ENCODE results near the gene XPO6. TPM values are rescaled to one million over a fixed set of nuclear protein-coding genes. Genes with fewer than 3 reads are reported as not detected.

The XPO6 gene
- total and polyA plus RNA-seq, 4 donors: 28.0 to 103 (median 86.8) TPM

DNA sequence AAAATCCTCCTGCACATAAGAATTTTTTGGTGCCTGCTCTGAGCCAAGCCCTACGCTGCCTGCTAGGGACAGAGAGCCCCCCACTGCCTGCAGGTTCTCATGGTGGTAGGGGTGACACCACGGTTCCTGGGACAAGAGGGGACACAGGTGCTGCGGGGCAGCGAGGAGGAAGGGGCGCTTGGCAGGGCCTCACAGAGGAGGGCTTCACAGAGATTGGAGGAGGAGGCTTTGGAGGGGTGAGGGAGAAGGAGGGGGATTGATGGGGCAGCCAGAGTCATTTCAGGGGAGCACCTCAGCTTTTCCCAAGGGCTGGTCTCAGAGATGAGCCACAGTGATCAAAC lies 118.4 kb downstream of the XPO6 start:
- WGBS, 2 donors: 82 to 88% methylated on average over 5 of the region's 5 CpGs

DNA sequence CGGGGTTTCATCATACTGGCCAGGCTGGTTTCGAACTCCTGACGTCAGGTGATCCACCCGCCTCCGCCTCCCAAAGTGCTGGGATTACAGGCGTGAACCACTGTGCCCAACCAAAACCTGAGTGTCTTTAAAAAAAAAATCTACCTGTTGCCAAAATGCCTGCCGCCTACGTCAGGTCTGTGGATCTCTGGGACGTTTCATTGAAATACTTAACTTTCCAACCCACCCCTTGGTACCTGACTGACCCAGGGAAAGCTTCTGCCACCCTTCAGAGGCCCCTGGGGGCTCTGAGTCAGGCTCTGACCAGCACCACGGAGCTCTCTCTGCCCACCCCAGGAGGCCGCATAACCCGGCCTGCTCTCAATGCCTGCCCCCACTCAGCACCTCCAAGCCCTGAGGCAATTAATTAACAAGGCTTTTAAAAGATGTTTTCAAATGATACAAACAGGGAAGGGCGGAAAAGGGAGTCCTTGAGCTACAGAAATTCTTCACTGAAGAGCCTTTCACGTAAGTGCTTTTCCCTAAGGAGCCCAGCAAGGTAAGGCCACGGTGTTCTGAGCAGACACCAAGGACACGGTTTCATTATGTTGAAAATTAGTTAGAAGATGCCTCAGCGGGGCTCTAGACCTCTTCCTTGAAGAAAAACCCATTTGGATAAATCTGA lies 118.9 kb downstream of the XPO6 start:
- no peaks in the 10 kb centered on the region for H3K27me3 ChIP-seq (ENCODE audit: control insufficient read depth in 1 of 2, insufficient read depth in 2 of 2, low read length in 1 of 2)
- peak; percentile 17 to 49 for DNase-seq
- WGBS, 2 donors: 83 to 84% methylated on average over 17 of the region's 17 CpGs
- H3K9me3 ChIP-seq (ENCODE audit: control insufficient read depth, low read length): no peaks in the 10 kb centered on the region
- no peak overlapping the region for H3K27ac ChIP-seq (ENCODE audit: low read depth in 1 of 2, low read length in 2 of 2)
- no peaks in the 10 kb centered on the region for H3K36me3 ChIP-seq (ENCODE audit: control insufficient read depth in 1 of 2, insufficient read depth in 2 of 2, low read length in 1 of 2)
- no peaks in the 10 kb centered on the region for H3K4me1 ChIP-seq (ENCODE audit: control insufficient read depth in 1 of 2, insufficient read depth in 2 of 2, low read length in 2 of 2)
- ATAC-seq (ENCODE audit: low FRiP score): no peak
- H3K4me3 ChIP-seq (ENCODE audit: low read length in 2 of 2): no peak overlapping the region
- intact Hi-C loops (cut with DNase I): no loop called here

More for the DNA sequence above, 118.4 kb downstream of the XPO6 start:
- Histone ChIP-seq H3K9me3 (ENCODE audit: control insufficient read depth, low read length) (no peaks in the 10 kb centered on the region), H3K27ac (ENCODE audit: low read depth in 1 of 2, low read length in 2 of 2) (no peak overlapping the region), H3K27me3 (ENCODE audit: control insufficient read depth in 1 of 2, insufficient read depth in 2 of 2, low read length in 1 of 2) (no peaks in the 10 kb centered on the region), H3K4me1 (ENCODE audit: control insufficient read depth in 1 of 2, insufficient read depth in 2 of 2, low read length in 2 of 2) (no peaks in the 10 kb centered on the region), H3K4me3 (ENCODE audit: low read length in 2 of 2) (no peak overlapping the region), H3K36me3 (ENCODE audit: control insufficient read depth in 1 of 2, insufficient read depth in 2 of 2, low read length in 1 of 2) (peaks cover 0 to 2% of the 10 kb centered on the region in 2 donors)
- ATAC-seq (ENCODE audit: low FRiP score) (no peak), DNase-seq (peak; percentile 17 to 33)
- intact Hi-C loops (cut with DNase I): no loop called here

DNA sequence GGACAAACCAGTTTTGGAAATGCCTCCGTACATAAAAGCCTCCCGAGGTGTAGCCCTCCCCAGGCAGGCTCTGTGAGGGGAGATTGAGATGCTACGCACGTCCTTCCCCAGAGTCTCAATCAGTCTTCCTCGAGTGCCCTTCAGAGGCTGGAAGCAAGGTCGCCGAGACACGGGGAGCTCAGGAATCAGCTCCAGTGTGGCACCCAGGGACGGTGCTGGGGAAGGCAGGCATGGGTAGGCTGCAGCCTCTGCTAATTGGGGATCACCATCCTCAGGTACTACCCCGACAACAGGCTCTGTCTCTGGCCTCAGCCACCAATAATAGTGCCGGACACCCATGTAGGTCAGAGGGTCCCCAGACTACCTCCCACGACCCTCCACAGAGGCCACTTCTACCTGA lies 120.1 kb downstream of the XPO6 start:
- DNase-seq (peak; percentile 29 to 51), ATAC-seq (ENCODE audit: low FRiP score) (no peak)
- Histone ChIP-seq H3K4me3 (ENCODE audit: low read length in 2 of 2) (no peak overlapping the region), H3K27ac (ENCODE audit: low read depth in 1 of 2, low read length in 2 of 2) (no peak overlapping the region), H3K4me1 (ENCODE audit: control insufficient read depth in 1 of 2, insufficient read depth in 2 of 2, low read length in 2 of 2) (no peaks in the 10 kb centered on the region), H3K36me3 (ENCODE audit: control insufficient read depth in 1 of 2, insufficient read depth in 2 of 2, low read length in 1 of 2) (no peaks in the 10 kb centered on the region), H3K9me3 (ENCODE audit: control insufficient read depth, low read length) (no peaks in the 10 kb centered on the region), H3K27me3 (ENCODE audit: control insufficient read depth in 1 of 2, insufficient read depth in 2 of 2, low read length in 1 of 2) (no peaks in the 10 kb centered on the region)
- 79 to 83% methylated on average over 12 of the region's 12 CpGs for WGBS, 2 donors
- intact Hi-C loops (cut with DNase I): no loop called here

DNA sequence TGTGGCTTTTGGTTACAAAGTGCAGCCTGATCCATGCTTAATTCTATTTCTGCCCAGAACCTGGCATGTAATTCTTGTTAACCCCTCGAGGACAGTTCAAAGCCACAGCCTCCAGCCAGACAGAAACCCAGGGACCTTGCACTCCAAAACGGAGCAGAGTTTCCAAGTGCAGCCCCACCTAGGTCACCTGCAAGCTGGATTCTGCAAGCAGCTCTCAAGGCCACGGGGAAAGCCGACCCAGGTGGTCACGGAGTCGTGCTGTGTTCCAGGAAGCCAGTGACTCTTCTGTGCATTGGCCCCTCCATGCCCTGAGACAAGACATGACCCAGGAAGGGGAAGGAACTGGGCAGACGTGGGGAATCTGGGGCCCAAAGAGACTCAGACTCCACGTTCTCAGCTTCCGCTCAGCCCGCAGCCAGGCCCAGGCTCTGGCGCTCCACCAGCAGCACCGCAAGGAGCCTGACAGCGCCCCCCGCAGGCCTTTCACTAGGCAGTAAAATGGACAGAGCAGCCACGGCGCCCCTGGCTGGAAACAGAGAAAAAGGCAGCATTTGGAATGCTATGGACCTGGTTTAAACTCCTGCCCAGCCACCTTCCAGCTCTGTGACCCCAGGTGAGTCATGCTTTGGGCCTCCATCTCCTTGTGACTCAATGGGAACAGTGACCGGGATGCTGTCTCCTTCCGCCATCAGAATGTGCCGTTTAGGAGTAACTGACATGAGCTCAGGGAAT lies 121.0 kb downstream of the XPO6 start:
- H3K9me3 ChIP-seq (ENCODE audit: control insufficient read depth, low read length): no peaks in the 10 kb centered on the region
- ATAC-seq (ENCODE audit: low FRiP score) (no peak), DNase-seq (peak; percentile 30 to 66)
- H3K27me3 ChIP-seq (ENCODE audit: control insufficient read depth in 1 of 2, insufficient read depth in 2 of 2, low read length in 1 of 2): no peaks in the 10 kb centered on the region
- intact Hi-C loops (cut with DNase I): no loop called here
- H3K4me3 ChIP-seq (ENCODE audit: low read length in 2 of 2): no peak overlapping the region
- no peak overlapping the region for H3K27ac ChIP-seq (ENCODE audit: low read depth in 1 of 2, low read length in 2 of 2)
- no peaks in the 10 kb centered on the region for H3K4me1 ChIP-seq (ENCODE audit: control insufficient read depth in 1 of 2, insufficient read depth in 2 of 2, low read length in 2 of 2)
- 70 to 74% methylated on average over 19 of the region's 19 CpGs for WGBS, 2 donors
- H3K36me3 ChIP-seq (ENCODE audit: control insufficient read depth in 1 of 2, insufficient read depth in 2 of 2, low read length in 1 of 2): no peaks in the 10 kb centered on the region

DNA sequence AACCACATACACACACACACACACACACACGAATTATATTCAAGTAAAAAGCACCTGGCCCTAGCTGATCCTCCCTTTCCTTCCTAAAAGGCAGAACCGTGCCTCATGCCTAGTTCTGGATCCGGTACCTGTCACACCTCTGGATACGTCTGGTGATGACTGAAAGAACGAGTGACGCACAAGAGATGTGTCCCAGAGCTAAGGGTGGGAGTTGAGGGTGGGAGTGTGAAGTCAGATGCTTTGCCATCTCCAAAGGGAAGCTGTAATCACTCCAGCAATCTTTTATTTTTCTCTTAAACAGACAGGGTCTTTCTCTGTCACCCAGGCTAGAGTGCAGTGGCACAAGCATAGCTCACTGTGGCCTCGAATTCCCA lies 121.8 kb downstream of the XPO6 start:
- H3K27ac ChIP-seq (ENCODE audit: low read depth in 1 of 2, low read length in 2 of 2): no peak overlapping the region
- intact Hi-C loops (cut with DNase I): no loop called here
- no peaks in the 10 kb centered on the region for H3K4me1 ChIP-seq (ENCODE audit: control insufficient read depth in 1 of 2, insufficient read depth in 2 of 2, low read length in 2 of 2)
- H3K4me3 ChIP-seq (ENCODE audit: low read length in 2 of 2): no peak overlapping the region
- ATAC-seq (ENCODE audit: low FRiP score) (no peak), DNase-seq (peak; percentile 2 to 14)
- 85 to 90% methylated on average over 7 of the region's 7 CpGs for WGBS, 2 donors
- no peaks in the 10 kb centered on the region for H3K27me3 ChIP-seq (ENCODE audit: control insufficient read depth in 1 of 2, insufficient read depth in 2 of 2, low read length in 1 of 2)
- H3K9me3 ChIP-seq (ENCODE audit: control insufficient read depth, low read length): no peaks in the 10 kb centered on the region
- H3K36me3 ChIP-seq (ENCODE audit: control insufficient read depth in 1 of 2, insufficient read depth in 2 of 2, low read length in 1 of 2): no peaks in the 10 kb centered on the region

DNA sequence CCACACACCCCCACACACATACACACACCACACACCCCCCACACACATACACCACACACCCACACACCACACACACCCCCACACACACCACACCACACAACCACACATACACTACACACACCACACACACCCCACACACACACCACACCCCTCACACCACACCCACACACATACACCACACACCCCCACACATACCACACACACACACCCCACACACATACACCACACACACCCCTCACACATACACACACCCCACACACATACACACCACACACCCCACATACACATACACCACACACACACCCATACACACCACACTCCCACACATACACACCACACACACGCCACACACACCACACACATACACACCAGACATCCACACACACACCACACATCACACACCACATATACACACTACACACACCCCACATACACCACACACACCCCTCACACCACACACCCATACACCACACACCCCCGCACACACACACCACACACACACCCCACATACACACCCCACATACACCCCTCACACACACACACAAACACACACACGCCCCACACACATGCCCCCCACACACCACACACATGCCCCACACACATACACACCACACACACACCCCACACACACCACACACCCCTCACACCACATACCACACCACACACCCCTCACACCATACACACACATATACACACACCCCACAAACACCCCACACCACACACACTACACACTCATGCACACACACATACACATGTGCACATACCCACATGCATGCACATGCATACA lies 122.4 kb downstream of the XPO6 start:
- WGBS, 2 donors: 92 to 97% methylated on average over 3 of the region's 3 CpGs
- no peaks in the 10 kb centered on the region for H3K27me3 ChIP-seq (ENCODE audit: control insufficient read depth in 1 of 2, insufficient read depth in 2 of 2, low read length in 1 of 2)

DNA sequence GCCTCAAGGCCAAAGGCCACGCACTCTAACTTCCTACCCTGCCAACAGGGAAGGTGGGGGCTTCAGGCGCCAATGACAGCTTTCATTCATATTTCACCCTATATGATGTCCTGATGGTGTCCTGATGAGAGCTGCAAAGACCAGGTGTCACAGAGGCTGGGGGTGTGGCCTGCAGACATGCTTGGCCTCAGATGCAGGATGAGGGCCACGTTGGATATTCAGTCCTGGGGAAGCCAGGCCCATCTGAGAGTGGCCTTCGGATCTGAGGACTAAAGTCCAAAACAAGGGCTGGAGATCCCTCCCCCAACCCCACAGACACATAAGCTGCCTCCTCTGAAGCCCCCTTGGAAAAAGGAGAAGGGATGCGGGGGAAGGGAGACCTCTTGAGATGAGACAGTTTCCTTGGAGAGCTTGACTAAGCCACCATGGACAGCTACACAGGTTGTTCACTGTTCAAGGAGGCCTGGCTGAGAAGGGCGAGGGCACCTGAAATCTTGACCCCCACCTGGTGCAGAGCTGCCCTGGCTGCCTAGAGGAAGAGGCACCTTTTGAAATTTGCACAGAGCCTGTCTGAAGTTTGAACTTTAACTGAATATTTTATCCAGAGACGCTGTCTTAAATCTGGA lies 124.0 kb downstream of the XPO6 start:
- H3K27me3 ChIP-seq (ENCODE audit: control insufficient read depth in 1 of 2, insufficient read depth in 2 of 2, low read length in 1 of 2): no peaks in the 10 kb centered on the region
- 88 to 90% methylated on average over 7 of the region's 7 CpGs for WGBS, 2 donors
- no peak overlapping the region for H3K4me3 ChIP-seq (ENCODE audit: low read length in 2 of 2)
- H3K27ac ChIP-seq (ENCODE audit: low read depth in 1 of 2, low read length in 2 of 2): no peak overlapping the region
- no peaks in the 10 kb centered on the region for H3K9me3 ChIP-seq (ENCODE audit: control insufficient read depth, low read length)
- ATAC-seq (ENCODE audit: low FRiP score): no peak
- H3K36me3 ChIP-seq (ENCODE audit: control insufficient read depth in 1 of 2, insufficient read depth in 2 of 2, low read length in 1 of 2): no peaks in the 10 kb centered on the region
- no peak for DNase-seq
- intact Hi-C loops (cut with DNase I): no loop called here
- no peaks in the 10 kb centered on the region for H3K4me1 ChIP-seq (ENCODE audit: control insufficient read depth in 1 of 2, insufficient read depth in 2 of 2, low read length in 2 of 2)

More for the DNA sequence above, 122.4 kb downstream of the XPO6 start:
- intact Hi-C loops (cut with DNase I): no loop called here
- H3K9me3 ChIP-seq (ENCODE audit: control insufficient read depth, low read length): no peaks in the 10 kb centered on the region
- no peak overlapping the region for H3K4me3 ChIP-seq (ENCODE audit: low read length in 2 of 2)
- no peaks in the 10 kb centered on the region for H3K36me3 ChIP-seq (ENCODE audit: control insufficient read depth in 1 of 2, insufficient read depth in 2 of 2, low read length in 1 of 2)
- ATAC-seq (ENCODE audit: low FRiP score): no peak
- no peak overlapping the region for H3K27ac ChIP-seq (ENCODE audit: low read depth in 1 of 2, low read length in 2 of 2)
- DNase-seq: peak in 1 of 2 donors; percentile 16
- no peaks in the 10 kb centered on the region for H3K4me1 ChIP-seq (ENCODE audit: control insufficient read depth in 1 of 2, insufficient read depth in 2 of 2, low read length in 2 of 2)

DNA sequence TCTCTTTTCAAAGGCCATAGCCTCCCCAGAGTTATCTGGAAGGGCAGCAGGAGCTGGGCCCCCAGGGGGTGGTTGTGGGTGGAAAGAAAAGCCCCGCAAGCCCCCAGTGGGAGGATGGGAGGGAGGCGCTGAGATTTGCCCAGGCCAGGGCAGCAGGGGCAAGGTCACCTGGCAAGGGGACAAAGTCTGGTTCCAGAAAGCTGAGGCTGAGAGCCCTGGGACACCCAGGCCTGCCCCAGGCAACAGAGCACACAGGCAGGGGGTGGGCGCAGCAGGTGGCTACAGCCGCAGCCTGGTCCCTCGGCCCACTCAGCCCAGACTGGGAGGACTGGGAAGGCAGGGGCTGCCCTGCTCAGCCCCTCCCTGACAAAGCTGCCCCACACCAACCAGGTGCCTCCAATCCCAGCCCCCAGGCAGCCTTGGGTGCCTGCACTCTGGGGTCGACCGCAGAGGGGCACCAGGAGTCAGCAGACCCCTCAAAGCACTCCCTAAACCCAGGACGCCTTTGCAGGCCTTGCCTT lies 124.6 kb downstream of the XPO6 start:
- Histone ChIP-seq H3K4me1 (ENCODE audit: control insufficient read depth in 1 of 2, insufficient read depth in 2 of 2, low read length in 2 of 2) (no peaks in the 10 kb centered on the region), H3K4me3 (ENCODE audit: low read length in 2 of 2) (no peak overlapping the region), H3K9me3 (ENCODE audit: control insufficient read depth, low read length) (no peaks in the 10 kb centered on the region), H3K27ac (ENCODE audit: low read depth in 1 of 2, low read length in 2 of 2) (no peak overlapping the region), H3K36me3 (ENCODE audit: control insufficient read depth in 1 of 2, insufficient read depth in 2 of 2, low read length in 1 of 2) (no peaks in the 10 kb centered on the region), H3K27me3 (ENCODE audit: control insufficient read depth in 1 of 2, insufficient read depth in 2 of 2, low read length in 1 of 2) (no peaks in the 10 kb centered on the region)
- DNase-seq (no peak), ATAC-seq (ENCODE audit: low FRiP score) (no peak)
- WGBS, 2 donors: 87 to 90% methylated on average over 8 of the region's 8 CpGs
- intact Hi-C loops (cut with DNase I): no loop called here
